H1 (cell line): ENCODE data around the gene ATR. TPM values are rescaled to one million over a fixed set of nuclear protein-coding genes. Genes with fewer than 3 reads are reported as not detected.
"Not testable (repeated sequence)": the region's sequence is repeated elsewhere in the genome, so short reads cannot be mapped to it uniquely, and the experiment has no call there.

Source experiments
- CTCF ChIA-PET: fragments of 300-600 bp; sonication (Branson Sonifier 250); formaldehyde crosslinking; loops from one replicate; lab custom pipeline; 2021; ENCODE audit not compliant: partially characterized antibody; lab: Charles Lee
- POLR2A ChIA-PET: fragments of 300-600 bp; sonication (Branson Sonifier 250); formaldehyde crosslinking; loops from one replicate; lab custom pipeline; 2021; ENCODE audit warnings: inconsistent platforms; ENCODE audit not compliant: partially characterized antibody; lab: Charles Lee
- DNase-seq, 2 experiments: peaks; one replicate each; pipeline versions ENCODE4 v3.0.0 to v3.0.0-alpha.2; 2010 to 2022; ENCODE audit warnings: low spot score in 2 of 2, low read depth in 1 of 2, mixed read lengths in 1 of 2
- FAIRE-seq: peaks from 2 replicates; lab custom pipeline; 2011; peaks lifted over from hg19 to GRCh38; lab: Jason Lieb, UNC
- H2AFZ ChIP-seq: 2 replicates; pipeline ENCODE4 v1.8.1; 2012; ENCODE audit warnings: low read length, inconsistent platforms
- H2AK5ac ChIP-seq: 2 replicates; pipeline ENCODE4 v1.6.1; 2013; ENCODE audit warnings: low read depth, low read length
- H2BK120ac ChIP-seq: replicated peaks from 2 replicates; pipeline ENCODE3; 2013; ENCODE audit warnings: low read depth, low read length, inconsistent platforms
- H2BK12ac ChIP-seq: 2 replicates; pipeline ENCODE4 v1.6.1; 2013; ENCODE audit warnings: low read depth, low read length
- H2BK15ac ChIP-seq: 2 replicates; pipeline ENCODE4 v1.6.1; 2013; ENCODE audit warnings: low read length
- H2BK20ac ChIP-seq: 2 replicates; pipeline ENCODE4 v1.6.1; 2013; ENCODE audit warnings: low read length
- H2BK5ac ChIP-seq: 2 replicates; pipeline ENCODE4 v1.6.1; 2013; ENCODE audit warnings: low read depth, low read length
- H3K14ac ChIP-seq: 2 replicates; pipeline ENCODE4 v1.6.1; 2013; ENCODE audit warnings: inconsistent platforms; ENCODE audit not compliant: insufficient read length
- H3K18ac ChIP-seq: 2 replicates; pipeline ENCODE4 v1.6.1; 2013; ENCODE audit warnings: low read length; ENCODE audit errors: extremely low read depth
- H3K23ac ChIP-seq: 2 replicates; pipeline ENCODE4 v1.6.1; 2013; ENCODE audit warnings: inconsistent platforms; ENCODE audit not compliant: insufficient read length
- H3K23me2 ChIP-seq: 2 replicates; pipeline ENCODE4 v1.6.1; 2013; ENCODE audit warnings: low read depth, low read length
- H3K27ac ChIP-seq: 2 replicates; pipeline ENCODE4 v1.6.1; 2011; ENCODE audit warnings: low read depth, low read length, inconsistent platforms
- H3K27me3 ChIP-seq, 4 experiments: replicated peaks in 1 of 4; 1 replicate in 1 of 4; 2 replicates in 3 of 4; pipeline versions ENCODE4 v1.6.1 to v1.8.1; 2011 to 2013; ENCODE audit warnings: low read length in 3 of 4, mild to moderate bottlenecking in 3 of 4, inconsistent platforms in 2 of 4, mixed read lengths in 2 of 4, moderate library complexity in 1 of 4; ENCODE audit not compliant: control insufficient read depth in 3 of 4, insufficient read depth in 3 of 4; ENCODE audit errors: extremely low read depth in 1 of 4
- H3K36me3 ChIP-seq, 4 experiments: 2 replicates each; pipeline versions ENCODE4 v1.6.1 to v1.8.1; 2011 to 2013; ENCODE audit warnings: mild to moderate bottlenecking in 4 of 4, low read length in 3 of 4, moderate library complexity in 2 of 4, control low read depth in 1 of 4, inconsistent platforms in 1 of 4; ENCODE audit not compliant: insufficient read depth in 4 of 4, control insufficient read depth in 2 of 4
- H3K4ac ChIP-seq: replicated peaks from 2 replicates; pipeline ENCODE3; 2013; ENCODE audit warnings: low read length, low read depth, mixed read lengths, inconsistent platforms; ENCODE audit not compliant: insufficient read length
- H3K4me1 ChIP-seq, 4 experiments: replicated peaks in 1 of 4; 1 replicate in 1 of 4; 2 replicates in 3 of 4; pipeline versions ENCODE4 v1.6.1 to v1.8.1; 2011 to 2013; ENCODE audit warnings: low read length in 3 of 4, inconsistent platforms in 2 of 4, mixed read lengths in 1 of 4; ENCODE audit not compliant: insufficient read depth in 4 of 4, control insufficient read depth in 3 of 4
- H3K4me2 ChIP-seq, 2 experiments: 2 replicates each; pipeline versions ENCODE4 v1.6.1 to v1.8.1; 2011 to 2013; ENCODE audit warnings: low read depth in 2 of 2, low read length in 2 of 2, control low read depth in 1 of 2, inconsistent platforms in 1 of 2, mild to moderate bottlenecking in 1 of 2; ENCODE audit not compliant: insufficient read depth in 1 of 2
- H3K4me3 ChIP-seq, 4 experiments: fragments of 200-600, 300-600 bp in 1 of 4; sonication (generic), shearing (Covaris generic), sonication (Bioruptor Twin) in 1 of 4; 2 replicates each; pipeline versions ENCODE4 v1.5.1 to v1.8.1; 2011 to 2016; ENCODE audit warnings: low read length in 4 of 4, low read depth in 3 of 4, control low read depth in 2 of 4, inconsistent platforms in 2 of 4, mild to moderate bottlenecking in 2 of 4, mixed read lengths in 1 of 4, moderate library complexity in 1 of 4; ENCODE audit not compliant: insufficient read depth in 2 of 4; ENCODE audit errors: extremely low read depth in 1 of 4
- H3K56ac ChIP-seq: replicated peaks from 2 replicates; pipeline ENCODE3; 2013; ENCODE audit warnings: low read depth, mild to moderate bottlenecking, mixed read lengths, low read length, inconsistent platforms; ENCODE audit not compliant: insufficient read length
- H3K79me1 ChIP-seq: 2 replicates; pipeline ENCODE4 v1.6.1; 2013; ENCODE audit warnings: low read depth, low read length, control low read depth
- H3K79me2 ChIP-seq, 2 experiments: 2 replicates each; pipeline versions ENCODE4 v1.6.1 to v1.8.1; 2012 to 2013; ENCODE audit warnings: low read length in 2 of 2, mild to moderate bottlenecking in 2 of 2, inconsistent platforms in 1 of 2; ENCODE audit not compliant: insufficient read depth in 2 of 2, control insufficient read depth in 1 of 2
- H3K9ac ChIP-seq, 4 experiments: replicated peaks in 1 of 4; 1 replicate in 1 of 4; 2 replicates in 3 of 4; pipeline versions ENCODE4 v1.6.1 to v1.8.1; 2011 to 2013; ENCODE audit warnings: low read depth in 3 of 4, low read length in 3 of 4, control low read depth in 2 of 4, mild to moderate bottlenecking in 2 of 4, moderate library complexity in 2 of 4, inconsistent platforms in 1 of 4; ENCODE audit errors: extremely low read depth in 1 of 4
- H3K9me3 ChIP-seq, 2 experiments: 2 replicates each; pipeline versions ENCODE4 v1.6.1 to v1.8.1; 2012 to 2013; ENCODE audit warnings: mild to moderate bottlenecking in 2 of 2, moderate library complexity in 2 of 2, control low read depth in 1 of 2, inconsistent platforms in 1 of 2, low read depth in 1 of 2, low read length in 1 of 2, mixed read lengths in 1 of 2; ENCODE audit not compliant: insufficient read depth in 2 of 2
- H4K20me1 ChIP-seq, 2 experiments: replicated peaks in 1 of 2; 2 replicates each; pipeline versions ENCODE3 to v1.8.1; 2011 to 2013; ENCODE audit warnings: inconsistent platforms in 2 of 2, low read length in 2 of 2, mild to moderate bottlenecking in 1 of 2; ENCODE audit not compliant: insufficient read depth in 2 of 2, control insufficient read depth in 1 of 2
- H4K5ac ChIP-seq: 2 replicates; pipeline ENCODE4 v1.6.1; 2013; ENCODE audit warnings: low read length, low read depth, mixed read lengths, inconsistent platforms; ENCODE audit not compliant: insufficient read length
- H4K8ac ChIP-seq: 2 replicates; pipeline ENCODE4 v1.8.0; 2013; ENCODE audit warnings: mild to moderate bottlenecking, moderate library complexity, low read length, inconsistent platforms; ENCODE audit not compliant: insufficient read depth; ENCODE audit errors: extremely low read depth
- H4K91ac ChIP-seq: replicated peaks from 2 replicates; pipeline ENCODE3; 2013; ENCODE audit warnings: low read length, mixed read lengths, inconsistent platforms; ENCODE audit not compliant: insufficient read length
- WGBS, 2 experiments: shearing (Covaris generic) in 1 of 2; methylation state at CpG; one replicate each; pipeline versions ENCODE4 v1.1.6 to v1.1.7; 2013 to 2015; ENCODE audit warnings: low lambda C conversion rate in 2 of 2, mixed read lengths in 2 of 2, inconsistent platforms in 1 of 2, low coverage in 1 of 2, missing lambda C conversion rate in 1 of 2; ENCODE audit not compliant: insufficient replicate concordance in 2 of 2, insufficient coverage in 1 of 2, insufficient read length in 1 of 2; ENCODE audit errors: extremely low coverage in 1 of 2, missing lambda C conversion rate in 1 of 2; 5-methylcytosine and 5-hydroxymethylcytosine counted together
- polyA plus RNA-seq, 7 experiments: library from polyadenylated mRNA; depleted of rRNA in 3 of 7; stranded (reverse) in 5 of 7; unstranded in 2 of 7; fragments of >200 nt in 5 of 7; fragments of 200-250 nt in 2 of 7; gene quantifications; 1 replicate in 5 of 7; 2 replicates in 1 of 7; 4 replicates in 1 of 7; pipeline versions ENCODE4 v1.2.1 to v1.2.3, GENCODE V29; 2011 to 2013; ENCODE audit warnings: missing spikeins in 2 of 7, mixed read lengths in 2 of 7
- total RNA-seq: library from RNA; stranded (reverse); fragmentation: NEBNext Ultra II Directional; extraction: Animal tissue kit (Norgen Biotek cat#: 25700); gene quantifications from 2 replicates; pipeline ENCODE4 v1.2.1, GENCODE V29; 2021

Gene ATR
- total and polyA plus RNA-seq, 2 of the 8 experiments (the other 6 are each of a cell fraction or from before 2014, with no cell fraction given) = 8.4 to 23.2 TPM

GRCh38 chr3:142552579-142552978, 26.0 kb downstream of the ATR start:
- H3K4me2 ChIP-seq, H2BK5ac ChIP-seq, H2AFZ ChIP-seq, H3K79me1 ChIP-seq, H4K8ac ChIP-seq, H4K20me1 ChIP-seq, FAIRE-seq, H3K23ac ChIP-seq, H2BK12ac ChIP-seq, H3K14ac ChIP-seq, H3K27ac ChIP-seq, CTCF ChIA-PET, H2AK5ac ChIP-seq, H3K9ac ChIP-seq, H3K4me3 ChIP-seq, DNase-seq, H4K5ac ChIP-seq, H2BK20ac ChIP-seq, H3K23me2 ChIP-seq, H3K27me3 ChIP-seq, H3K79me2 ChIP-seq, H2BK120ac ChIP-seq, H3K18ac ChIP-seq, H3K9me3 ChIP-seq, POLR2A ChIA-PET, H2BK15ac ChIP-seq, H3K56ac ChIP-seq, H4K91ac ChIP-seq, H3K4ac ChIP-seq, H3K4me1 ChIP-seq: not testable (repeated sequence)
- peaks cover 0 to 46% (median 22%) of the 10 kb centered on the region in 4 experiments; a peak in 5 of 8 replicates for H3K36me3 ChIP-seq
- WGBS, 2 experiments = 100% methylated on average over 1 of the region's 1 CpG; no CpG with 5 or more reads in 1 of the 2 experiments
